IPS DF 6.9 (cell line): ENCODE results near the gene PKM.
"Not testable (repeated sequence)": the region's sequence is repeated elsewhere in the genome, so short reads cannot be mapped to it uniquely, and the experiment has no call there.

ENCODE experiments used
- DNase-seq: peaks from one replicate; pipeline ENCODE4 v3.0.0-alpha.2; 2013; ENCODE audit warnings: low read depth, low spot score
- H3K27ac ChIP-seq: one replicate; pipeline ENCODE4 v1.5.1; 2013; ENCODE audit warnings: low read length, control low read depth
- H3K27me3 ChIP-seq: 2 replicates; pipeline ENCODE4 v1.6.1; 2013; ENCODE audit warnings: mild to moderate bottlenecking, low read length; ENCODE audit not compliant: control insufficient read depth, insufficient read depth
- H3K36me3 ChIP-seq: 2 replicates; pipeline ENCODE4 v1.6.1; 2013; ENCODE audit warnings: low read length; ENCODE audit not compliant: control insufficient read depth, insufficient read depth
- H3K4me1 ChIP-seq: 2 replicates; pipeline ENCODE4 v1.6.1; 2013; ENCODE audit warnings: low read length; ENCODE audit not compliant: control insufficient read depth, insufficient read depth
- H3K4me3 ChIP-seq: 2 replicates; pipeline ENCODE4 v1.5.1; 2013; ENCODE audit warnings: mild to moderate bottlenecking, low read length
- H3K9me3 ChIP-seq: 2 replicates; pipeline ENCODE4 v1.6.1; 2013; ENCODE audit warnings: low read length, inconsistent platforms; ENCODE audit not compliant: control insufficient read depth, insufficient read depth
- WGBS: extraction: QIAGEN DNeasy Blood & Tissue Kit; methylation state at CpG from one replicate; pipeline ENCODE4 v1.1.7; 2013; ENCODE audit warnings: mixed read lengths, missing lambda C conversion rate; ENCODE audit not compliant: insufficient read length, insufficient coverage; 5-methylcytosine and 5-hydroxymethylcytosine counted together

The PKM gene

GRCh38 chr15:72231066-72231832 is at the start of gene PKM:
Gene PKM (minus strand): TSS chr15:72231190. CDS start chr15:72219097, 12,093 bp downstream.
- H3K4me1 ChIP-seq: peaks cover 4% of the 10 kb centered on the region

GRCh38 chr15:72280751-72281150 is 49.8 kb upstream of the PKM start:
- H3K9me3 ChIP-seq: no peaks in the 10 kb centered on the region
- no CpG with 5 or more reads among the region's 2 CpGs for WGBS
- no peak overlapping the region for H3K4me3 ChIP-seq
- no peaks in the 10 kb centered on the region for H3K36me3 ChIP-seq
- H3K4me1 ChIP-seq: no peaks in the 10 kb centered on the region
- H3K27me3 ChIP-seq: no peaks in the 10 kb centered on the region
- H3K27ac ChIP-seq: no peak overlapping the region
- DNase-seq: no peak

More at GRCh38 chr15:72231066-72231832, at the start of gene PKM:
- DNase-seq: peak; percentile 99
- H3K9me3 ChIP-seq: no peaks in the 10 kb centered on the region
- no peaks in the 10 kb centered on the region for H3K27me3 ChIP-seq
- H3K4me3 ChIP-seq: peak within 1 kb of the TSS; percentile 80
- no peak within 1 kb of the TSS for H3K27ac ChIP-seq
- WGBS: no CpG with 5 or more reads among the region's 67 CpGs
- no peaks in the 10 kb centered on the region for H3K36me3 ChIP-seq

GRCh38 chr15:72278737-72279136 is 47.7 kb upstream of the PKM start:
- no CpG with 5 or more reads among the region's 1 CpG for WGBS
- DNase-seq: no peak
- no peaks in the 10 kb centered on the region for H3K4me1 ChIP-seq
- no peak overlapping the region for H3K27ac ChIP-seq
- no peaks in the 10 kb centered on the region for H3K36me3 ChIP-seq
- H3K27me3 ChIP-seq: no peaks in the 10 kb centered on the region
- no peaks in the 10 kb centered on the region for H3K9me3 ChIP-seq
- no peak overlapping the region for H3K4me3 ChIP-seq

- Histone ChIP-seq H3K4me3 (no peak overlapping the region), H3K36me3 (no peaks in the 10 kb centered on the region), H3K27me3 (no peaks in the 10 kb centered on the region), H3K9me3 (no peaks in the 10 kb centered on the region), H3K4me1 (no peaks in the 10 kb centered on the region), H3K27ac (no peak overlapping the region)
- DNase-seq: no peak
Observed at GRCh38 chr15:72276326-72276700, 45.3 kb upstream of the PKM start.

GRCh38 chr15:72275635-72276325 is 44.8 kb upstream of the PKM start:
- not testable (repeated sequence) for H3K9me3 ChIP-seq, H3K4me3 ChIP-seq, H3K36me3 ChIP-seq, DNase-seq, H3K4me1 ChIP-seq, H3K27ac ChIP-seq, H3K27me3 ChIP-seq

GRCh38 chr15:72272997-72273352 is 42.0 kb upstream of the PKM start:
- no peaks in the 10 kb centered on the region for H3K36me3 ChIP-seq
- no peaks in the 10 kb centered on the region for H3K4me1 ChIP-seq
- H3K4me3 ChIP-seq: peak overlapping the region; percentile 49; the same call in 1 of the 2 replicates
- no CpG with 5 or more reads among the region's 10 CpGs for WGBS
- no peaks in the 10 kb centered on the region for H3K9me3 ChIP-seq
- no peak for DNase-seq
- H3K27me3 ChIP-seq: no peaks in the 10 kb centered on the region
- H3K27ac ChIP-seq: no peak overlapping the region

GRCh38 chr15:72272213-72272996 is 41.4 kb upstream of the PKM start, which contains the start of gene PARP6:
Gene PARP6 (minus strand): TSS chr15:72272554. CDS start chr15:72267477, 5,077 bp downstream.
- no peaks in the 10 kb centered on the region for H3K9me3 ChIP-seq
- no peak within 1 kb of the TSS for H3K27ac ChIP-seq
- peak; percentile 88 for DNase-seq
- no peaks in the 10 kb centered on the region for H3K27me3 ChIP-seq
- WGBS: no CpG with 5 or more reads among the region's 82 CpGs
- peak within 1 kb of the TSS; percentile 49 for H3K4me3 ChIP-seq
- H3K36me3 ChIP-seq: no peaks in the 10 kb centered on the region
- no peaks in the 10 kb centered on the region for H3K4me1 ChIP-seq

- WGBS: no CpG with 5 or more reads among the region's 13 CpGs
- Histone ChIP-seq H3K36me3 (peaks cover under 1% of the 10 kb centered on the region; the same call in 1 of the 2 replicates), H3K4me3 (peak overlapping the region; percentile 49), H3K4me1 (no peaks in the 10 kb centered on the region), H3K27me3 (no peaks in the 10 kb centered on the region), H3K27ac (no peak overlapping the region), H3K9me3 (no peaks in the 10 kb centered on the region)
- no peak for DNase-seq
Observed at GRCh38 chr15:72271895-72272212, 40.9 kb upstream of the PKM start.

- no peak overlapping the region for H3K27ac ChIP-seq
- WGBS: no CpG with 5 or more reads among the region's 4 CpGs
- no peak overlapping the region for H3K4me3 ChIP-seq
Observed at GRCh38 chr15:72271221-72271620, 40.2 kb upstream of the PKM start.

GRCh38 chr15:72269739-72270138 is 38.7 kb upstream of the PKM start:
- H3K4me3 ChIP-seq: no peak overlapping the region
- no peak for DNase-seq
- no peaks in the 10 kb centered on the region for H3K27me3 ChIP-seq
- no peaks in the 10 kb centered on the region for H3K4me1 ChIP-seq
- H3K27ac ChIP-seq: no peak overlapping the region
- H3K36me3 ChIP-seq: peaks cover 15% of the 10 kb centered on the region; the same call in 1 of the 2 replicates
- no peaks in the 10 kb centered on the region for H3K9me3 ChIP-seq
- WGBS: no CpG with 5 or more reads among the region's 4 CpGs

More at GRCh38 chr15:72271221-72271620, 40.2 kb upstream of the PKM start:
- no peaks in the 10 kb centered on the region for H3K4me1 ChIP-seq
- peaks cover 5% of the 10 kb centered on the region; the same call in 1 of the 2 replicates for H3K36me3 ChIP-seq
- no peak for DNase-seq
- H3K9me3 ChIP-seq: no peaks in the 10 kb centered on the region
- no peaks in the 10 kb centered on the region for H3K27me3 ChIP-seq
